Right atrium auricular region (tissue), 2 donors: ENCODE results near the gene RMI2. TPM values are rescaled to one million over a fixed set of nuclear protein-coding genes. Genes with fewer than 3 reads are reported as not detected.
"Not testable (repeated sequence)": the region's sequence is repeated elsewhere in the genome, so short reads cannot be mapped to it uniquely, and the experiment has no call there.

Experiments
- DNase-seq: peaks from one replicate; pipeline ENCODE4 v3.0.0-alpha.2; 2019; ENCODE audit warnings: low spot score
- H3K27ac ChIP-seq, 2 donors: fragments of 200-600 bp; sonication (generic); 1 replicate in 1 of 2; 2 replicates in 1 of 2; pipeline ENCODE4 v1.5.1; 2016 to 2019
- H3K27me3 ChIP-seq, 2 donors: fragments of 200-600 bp; sonication (generic); one replicate each; pipeline versions ENCODE4 v1.5.1 to v1.6.0; 2017 to 2019
- H3K36me3 ChIP-seq: fragments of 200-600 bp; sonication (generic); one replicate; pipeline ENCODE4 v1.5.1; 2016
- H3K4me1 ChIP-seq, 2 donors: fragments of 200-600 bp; sonication (generic); one replicate each; pipeline versions ENCODE4 v1.5.1 to v1.6.0; 2017 to 2019
- H3K4me3 ChIP-seq, 2 donors: fragments of 200-600 bp; sonication (generic); 1 replicate in 1 of 2; 2 replicates in 1 of 2; pipeline ENCODE4 v1.5.1; 2017 to 2019; ENCODE audit warnings: mild to moderate bottlenecking in 1 of 2, moderate library complexity in 1 of 2
- H3K9me3 ChIP-seq, 2 donors: fragments of 200-600 bp; sonication (generic); one replicate each; pipeline ENCODE4 v1.5.1; 2019
- total RNA-seq, 2 donors: library from RNA; depleted of rRNA; stranded (reverse); fragments of >200 nt; gene quantifications; one replicate each; pipeline ENCODE4 v1.1.0, GENCODE V29; 2016
- TF ChIP-seq, protein P1 (sequence below), 2 donors: fragments of 200-600 bp; sonication (generic); IDR thresholded peaks; one replicate each; pipeline ENCODE4 v1.5.1; 2019; ENCODE audit warnings: antibody characterized with exemption in 2 of 2

RMI2 gene
- total RNA-seq, 2 donors from 2014 or later: 0.85 TPM; not detected in 1

DNA sequence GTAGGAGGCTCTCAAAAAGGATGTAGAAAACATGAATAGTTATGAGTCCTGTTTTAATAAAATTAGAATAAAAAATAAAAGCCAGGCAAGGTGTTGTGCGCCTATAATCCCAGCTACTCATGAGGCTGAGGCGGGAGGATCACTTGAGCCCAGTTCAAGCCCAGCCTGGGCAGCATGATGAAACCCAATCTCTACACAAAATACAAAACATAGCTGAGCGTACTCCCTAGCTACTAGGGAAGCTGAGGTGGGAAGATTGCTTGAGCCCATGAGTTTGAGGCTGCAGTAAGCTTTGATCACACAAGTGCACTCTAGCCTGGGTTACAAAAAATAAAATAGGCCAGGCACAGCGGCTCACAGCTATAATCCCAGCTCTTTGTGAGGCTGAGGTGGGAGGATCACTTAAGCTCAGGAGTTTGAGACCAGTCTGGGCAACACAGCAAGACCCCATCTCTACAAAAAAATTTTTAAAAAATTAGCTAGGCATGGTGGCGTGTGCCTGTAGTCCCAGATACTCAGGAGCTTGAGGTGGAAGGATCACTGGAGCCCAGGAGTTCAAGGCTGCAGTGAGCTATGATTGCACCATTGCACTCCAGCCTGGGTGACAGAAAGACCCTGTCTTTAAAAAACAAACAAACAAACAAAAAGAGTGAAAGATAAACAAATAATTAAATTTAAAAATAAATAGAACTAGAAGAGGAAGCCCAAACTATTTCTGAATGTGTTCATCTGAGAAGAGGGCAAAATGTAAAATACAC is 46.9 kb upstream of the RMI2 start:
- TF ChIP-seq, protein P1, sequence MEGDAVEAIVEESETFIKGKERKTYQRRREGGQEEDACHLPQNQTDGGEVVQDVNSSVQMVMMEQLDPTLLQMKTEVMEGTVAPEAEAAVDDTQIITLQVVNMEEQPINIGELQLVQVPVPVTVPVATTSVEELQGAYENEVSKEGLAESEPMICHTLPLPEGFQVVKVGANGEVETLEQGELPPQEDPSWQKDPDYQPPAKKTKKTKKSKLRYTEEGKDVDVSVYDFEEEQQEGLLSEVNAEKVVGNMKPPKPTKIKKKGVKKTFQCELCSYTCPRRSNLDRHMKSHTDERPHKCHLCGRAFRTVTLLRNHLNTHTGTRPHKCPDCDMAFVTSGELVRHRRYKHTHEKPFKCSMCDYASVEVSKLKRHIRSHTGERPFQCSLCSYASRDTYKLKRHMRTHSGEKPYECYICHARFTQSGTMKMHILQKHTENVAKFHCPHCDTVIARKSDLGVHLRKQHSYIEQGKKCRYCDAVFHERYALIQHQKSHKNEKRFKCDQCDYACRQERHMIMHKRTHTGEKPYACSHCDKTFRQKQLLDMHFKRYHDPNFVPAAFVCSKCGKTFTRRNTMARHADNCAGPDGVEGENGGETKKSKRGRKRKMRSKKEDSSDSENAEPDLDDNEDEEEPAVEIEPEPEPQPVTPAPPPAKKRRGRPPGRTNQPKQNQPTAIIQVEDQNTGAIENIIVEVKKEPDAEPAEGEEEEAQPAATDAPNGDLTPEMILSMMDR (IDR thresholded peaks at IDR 0.05): no peak
- Histone ChIP-seq H3K4me3 (no peak overlapping the region), H3K4me1 (peaks cover 0 to 15% of the 10 kb centered on the region in 2 donors), H3K36me3 (no peaks in the 10 kb centered on the region), H3K27me3 (no peaks in the 10 kb centered on the region), H3K9me3 (no peaks in the 10 kb centered on the region), H3K27ac (peak overlapping the region; percentile 10 to 14)
- DNase-seq: no peak

DNA sequence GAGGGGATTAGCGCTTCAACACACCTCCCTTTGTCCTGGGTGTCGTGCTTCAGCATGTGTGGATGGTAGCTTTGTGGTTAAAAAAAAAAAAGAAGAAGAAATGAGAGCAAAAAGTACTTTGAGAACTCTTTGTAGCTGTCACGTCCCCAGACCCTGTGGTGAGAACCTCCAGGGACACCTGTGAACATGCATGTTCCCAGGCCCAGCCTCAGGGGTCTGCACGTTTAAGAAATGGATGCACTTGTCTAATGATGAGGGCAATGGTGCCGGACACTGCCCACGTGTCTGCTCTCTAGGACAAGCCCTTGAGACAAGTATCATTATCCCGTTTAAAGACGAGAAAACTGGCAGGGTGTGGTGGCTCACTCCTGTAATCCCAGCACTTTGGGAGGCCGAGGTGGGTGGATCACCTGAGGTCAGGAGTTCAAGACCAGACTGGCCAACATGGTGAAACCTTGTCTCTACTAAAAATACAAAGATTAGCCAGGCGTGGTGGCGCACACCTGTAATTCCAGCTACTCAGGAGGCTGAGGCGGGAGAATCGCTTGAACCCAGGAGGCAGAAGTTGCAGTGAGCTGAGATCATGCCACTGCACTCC is 46.2 kb upstream of the RMI2 start:
- H3K36me3 ChIP-seq, H3K4me3 ChIP-seq, H3K27ac ChIP-seq, H3K9me3 ChIP-seq, H3K27me3 ChIP-seq, DNase-seq: not testable (repeated sequence)
- peaks cover 0 to 15% of the 10 kb centered on the region in 2 donors for H3K4me1 ChIP-seq

DNA sequence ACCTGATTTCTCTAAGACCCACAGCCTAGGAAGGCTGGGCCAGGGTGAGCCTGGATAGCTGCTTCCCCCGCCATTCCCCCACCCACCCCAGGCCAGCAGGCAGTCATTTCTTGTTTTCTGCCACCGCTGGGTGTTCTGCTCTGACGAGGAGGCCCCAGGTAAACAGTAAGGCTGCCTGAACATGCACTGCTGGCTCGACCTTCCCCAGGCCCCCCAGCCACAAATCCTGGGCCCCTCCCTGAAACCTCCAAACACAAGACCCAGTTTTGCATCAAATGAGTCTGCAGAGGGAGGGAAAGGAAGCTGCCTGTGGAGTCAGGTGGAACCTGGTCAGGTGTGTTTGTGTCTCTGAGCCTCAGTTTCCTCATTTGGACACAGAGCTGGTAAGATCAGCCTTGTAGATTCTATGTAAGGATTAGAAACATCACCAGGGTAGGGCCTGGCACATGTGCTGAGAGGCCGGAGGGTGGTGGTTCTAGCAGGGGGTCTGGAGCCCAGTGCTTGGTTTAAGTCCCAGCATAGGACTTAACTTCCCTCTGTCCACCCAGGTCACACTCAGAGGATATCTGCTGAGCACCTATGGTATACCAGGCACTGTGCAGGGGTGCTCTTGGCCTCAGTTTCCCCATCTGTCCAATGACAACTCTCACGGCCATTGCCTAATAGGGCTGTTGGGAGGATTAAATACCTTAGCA is 45.2 kb upstream of the RMI2 start:
- no peaks in the 10 kb centered on the region for H3K27me3 ChIP-seq
- no peaks in the 10 kb centered on the region for H3K9me3 ChIP-seq
- no peak overlapping the region for H3K27ac ChIP-seq
- DNase-seq: no peak
- TF ChIP-seq, protein P1 (IDR thresholded peaks at IDR 0.05): no peak
- peaks cover 0 to 15% of the 10 kb centered on the region in 2 donors for H3K4me1 ChIP-seq
- no peak overlapping the region for H3K4me3 ChIP-seq
- no peaks in the 10 kb centered on the region for H3K36me3 ChIP-seq

DNA sequence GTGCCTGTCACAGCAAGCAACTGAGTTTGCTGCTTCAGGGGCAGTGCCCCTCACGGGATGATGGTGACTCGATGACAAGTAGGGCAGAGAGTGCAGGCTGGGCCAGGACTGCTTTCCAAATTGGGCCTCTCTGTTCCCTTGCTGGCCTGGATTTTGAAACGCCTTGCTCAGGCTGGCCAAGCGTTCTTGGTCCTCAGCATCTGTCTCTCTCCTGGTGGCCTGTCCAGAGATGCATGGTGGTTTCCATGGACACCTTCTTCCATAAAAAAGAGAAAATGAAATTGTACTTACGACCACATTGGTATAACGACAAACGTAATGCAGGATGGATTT is 44.7 kb upstream of the RMI2 start:
- DNase-seq: no peak
- H3K9me3 ChIP-seq: no peaks in the 10 kb centered on the region
- H3K27me3 ChIP-seq: no peaks in the 10 kb centered on the region
- H3K4me1 ChIP-seq: peaks cover 0 to 15% of the 10 kb centered on the region in 2 donors
- H3K36me3 ChIP-seq: no peaks in the 10 kb centered on the region
- TF ChIP-seq, protein P1 (IDR thresholded peaks at IDR 0.05): no peak
- no peak overlapping the region for H3K27ac ChIP-seq
- H3K4me3 ChIP-seq: no peak overlapping the region

DNA sequence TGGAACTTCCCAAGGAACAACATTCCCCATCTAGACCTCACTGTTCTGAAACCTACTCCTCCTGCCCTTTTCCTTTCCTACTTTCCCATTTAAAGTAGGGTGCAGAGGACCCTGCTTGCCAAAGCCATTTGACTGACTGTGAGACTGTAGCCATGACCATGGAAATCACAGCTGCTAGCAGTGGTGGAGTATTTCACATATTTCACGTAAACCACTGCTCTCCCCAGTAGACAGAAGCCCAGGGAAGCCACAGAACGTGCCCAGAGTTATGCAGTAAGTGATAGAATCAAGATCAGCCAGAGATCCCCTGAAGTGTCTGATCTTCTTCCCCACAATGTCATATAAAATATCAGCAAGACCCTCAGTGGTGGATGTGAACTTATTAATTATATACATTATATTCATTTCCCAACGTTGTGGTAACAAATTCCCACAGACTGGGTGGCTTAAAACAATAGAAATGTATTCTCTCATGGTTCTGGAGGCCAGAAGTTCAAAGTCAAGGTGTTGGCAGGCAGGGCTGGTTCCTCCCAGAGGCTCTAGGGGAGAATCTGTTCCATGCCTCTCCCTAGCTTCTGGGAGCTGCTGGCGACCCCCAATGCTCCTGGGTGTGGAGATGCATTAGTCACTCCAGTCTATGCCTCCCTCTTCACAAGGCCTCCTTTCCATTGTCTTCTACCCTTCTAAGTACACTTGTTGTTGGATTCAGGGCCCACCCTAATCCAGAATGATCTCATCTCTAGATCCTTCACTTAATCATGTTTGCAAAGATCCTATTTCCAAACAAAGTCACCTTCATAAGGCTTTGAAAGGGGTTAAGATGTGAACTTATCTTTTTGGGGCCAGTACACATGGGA is 43.4 kb upstream of the RMI2 start:
- no peak overlapping the region for H3K27ac ChIP-seq
- no peak for DNase-seq
- no peaks in the 10 kb centered on the region for H3K36me3 ChIP-seq
- no peaks in the 10 kb centered on the region for H3K27me3 ChIP-seq
- no peaks in the 10 kb centered on the region for H3K9me3 ChIP-seq
- H3K4me1 ChIP-seq: peaks cover 0 to 11% of the 10 kb centered on the region in 2 donors
- TF ChIP-seq, protein P1 (IDR thresholded peaks at IDR 0.05): no peak
- H3K4me3 ChIP-seq: no peak overlapping the region
